ENCODE measurements around the gene B3GAT3. TPM values are rescaled to one million over a fixed set of nuclear protein-coding genes. Genes with fewer than 3 reads are reported as not detected.

The B3GAT3 gene
- total RNA-seq, 1 experiment from 2014 or later = 51.2 TPM

DNA sequence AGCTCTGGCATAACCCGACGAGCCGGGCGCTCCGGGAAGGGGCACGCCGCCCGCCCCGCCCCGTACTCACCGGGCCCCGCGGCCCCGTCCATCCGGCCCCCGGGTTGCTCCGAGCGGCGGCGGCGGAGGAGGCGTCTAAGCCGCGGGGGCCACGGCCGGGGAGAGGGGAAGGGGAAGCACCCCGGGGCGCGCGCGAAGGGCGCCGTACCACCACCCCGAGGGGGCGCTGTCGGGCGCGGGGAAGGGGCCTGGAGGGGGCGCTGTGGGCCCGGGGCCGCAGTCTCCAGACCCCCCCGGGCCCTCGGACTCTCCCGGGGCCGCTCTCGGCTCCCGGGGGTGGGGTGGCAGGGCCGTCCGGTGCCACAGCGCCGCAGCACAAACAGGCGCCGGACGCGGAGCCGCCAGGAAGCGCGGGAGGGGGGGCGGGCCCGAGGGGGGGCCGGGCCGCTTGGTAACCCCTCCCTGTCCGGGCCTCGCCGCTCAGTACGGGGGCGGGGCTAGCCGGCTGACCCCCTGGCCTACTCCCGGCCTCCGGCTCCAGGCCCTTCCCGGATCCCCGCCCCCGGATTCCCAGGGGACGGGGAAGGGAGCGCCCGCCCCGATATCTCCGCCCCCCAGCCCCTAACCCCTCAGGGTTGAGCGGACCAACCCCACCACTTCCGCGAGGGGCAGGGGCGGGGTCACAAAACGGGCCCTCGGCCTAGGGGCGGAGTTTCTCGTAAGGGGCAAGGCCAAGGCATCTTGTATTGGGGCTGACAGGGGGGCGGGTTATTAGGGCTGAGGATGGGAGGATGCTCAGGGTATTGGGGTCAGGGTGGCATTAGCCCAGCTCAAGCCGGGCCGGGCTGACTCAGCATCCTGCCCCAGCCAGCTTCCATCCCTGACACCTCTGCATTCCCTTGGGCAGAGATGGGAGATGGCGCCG, 9.2 kb downstream of the B3GAT3 start, which contains the start of the genes EML3 and ROM1:
EML3 (minus strand) TSS at position 410 of the 925 bp plus-strand sequence; CDS start at position 92, 318 bp downstream.
ROM1 (plus strand) TSS at position 892 of the 925 bp plus-strand sequence; CDS start at position 917, 25 bp downstream.
- peak within 1 kb of the TSS; percentile 83 for H3K27ac ChIP-seq (ENCODE audit: low read depth, low read length)
- H3K27me3 ChIP-seq (ENCODE audit: insufficient read depth, low read length) = no peaks in the 10 kb centered on the region
- H4K20me1 ChIP-seq (ENCODE audit: insufficient read depth) = no peaks in the 10 kb centered on the region
- DNase-seq (ENCODE audit: low read depth, low spot score) (no peak), ATAC-seq (peak; percentile 79)
- peaks cover 0 to 5% of the 10 kb centered on the region in 2 experiments; a peak in 2 of 4 replicates for H3K36me3 ChIP-seq (ENCODE audit: control insufficient read depth in 1 of 2, insufficient read depth in 2 of 2, low read length in 2 of 2)
- H3K4me2 ChIP-seq (ENCODE audit: low read length) = peak within 1 kb of the TSS; percentile 87
- intact Hi-C loops (cut with micrococcal nuclease) = loop anchor here (5.0 kb wide), 1 partner anchor 35 kb away; the partner anchor contains the start of gene GANAB
- H2AFZ ChIP-seq (ENCODE audit: low read depth, low read length, poor library complexity, severe bottlenecking) = no peak within 1 kb of the TSS
- ChIA-PET RAD21 (ENCODE audit: low non-redundant PET in 1 of 2, low total read pairs in 2 of 2, uncharacterized antibody in 2 of 2, unreplicated experiment in 2 of 2) (interaction anchor here in 1 of 2 experiments (1.0 kb wide), 1 partner anchor 188 kb away, joined by 4 read pairs; no protein-coding TSS in a partner anchor), CTCF (interaction anchor here (0.8 to 2.8 kb wide), 8 partner anchors 8 to 217 kb away, joined by 3 to 16 read pairs (median 5); partner anchors contain the start of genes B3GAT3, C11orf98, CSKMT and HNRNPUL2), POLR2A (interaction anchor here (1.2 to 2.2 kb wide), 2 partner anchors 9 to 228 kb away, joined by 5 read pairs; partner anchors contain the start of gene B3GAT3)
- TF ChIP-seq JUND (IDR thresholded peaks at IDR 0.05) (no peak), POLR2A (IDR thresholded peaks at IDR 0.05; ENCODE audit: borderline replicate concordance, extremely low read depth, insufficient read depth, insufficient read length) (no peak), ZFX (IDR thresholded peaks at IDR 0.05) (peak; percentile 41; the same call in 1 of the 2 replicates), POLR2AphosphoS5 (IDR thresholded peaks at IDR 0.05; ENCODE audit: low read depth, low read length) (0 out of 2 replicates have a peak, but pooled peaks have one; percentile 47), FOSL1 (IDR thresholded peaks at IDR 0.05; ENCODE audit: low read depth) (no peak), SIN3A (IDR thresholded peaks at IDR 0.05; ENCODE audit: low read depth) (0 out of 2 replicates have a peak, but pooled peaks have one; percentile 37), CBX3 (IDR thresholded peaks at IDR 0.05; ENCODE audit: low read depth) (no peak), RAD21 (IDR thresholded peaks at IDR 0.05; ENCODE audit: low read depth) (peak; percentile 47), ZNF274 (IDR thresholded peaks at IDR 0.05; ENCODE audit: low read depth, low read length) (no peak), ELF1 (IDR thresholded peaks at IDR 0.05; ENCODE audit: borderline replicate concordance, low read depth) (no peak), CEBPB (IDR thresholded peaks at IDR 0.05; ENCODE audit: low read depth) (no peak), EZH2phosphoT487 (IDR thresholded peaks at IDR 0.05; ENCODE audit: borderline replicate concordance) (no peak), YY1 (IDR thresholded peaks at IDR 0.05; ENCODE audit: extremely low read depth, insufficient replicate concordance, low read depth, low read length) (no peak), SP1 (IDR thresholded peaks at IDR 0.05; ENCODE audit: low read depth) (no peak), TCF7L2 (IDR thresholded peaks at IDR 0.05; ENCODE audit: borderline replicate concordance, extremely low read depth, insufficient read depth, insufficient read length) (no peak), SRF (IDR thresholded peaks at IDR 0.05; ENCODE audit: low read depth) (no peak), EGR1 (IDR thresholded peaks at IDR 0.05; ENCODE audit: low read depth) (peak; percentile 59; the same call in 1 of the 2 replicates)
- TF ChIP-seq, protein P1, sequence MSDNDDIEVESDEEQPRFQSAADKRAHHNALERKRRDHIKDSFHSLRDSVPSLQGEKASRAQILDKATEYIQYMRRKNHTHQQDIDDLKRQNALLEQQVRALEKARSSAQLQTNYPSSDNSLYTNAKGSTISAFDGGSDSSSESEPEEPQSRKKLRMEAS (IDR thresholded peaks at IDR 0.05) = peak; percentile 53; the same call in 1 of the 2 replicates
- TF ChIP-seq, protein P2, sequence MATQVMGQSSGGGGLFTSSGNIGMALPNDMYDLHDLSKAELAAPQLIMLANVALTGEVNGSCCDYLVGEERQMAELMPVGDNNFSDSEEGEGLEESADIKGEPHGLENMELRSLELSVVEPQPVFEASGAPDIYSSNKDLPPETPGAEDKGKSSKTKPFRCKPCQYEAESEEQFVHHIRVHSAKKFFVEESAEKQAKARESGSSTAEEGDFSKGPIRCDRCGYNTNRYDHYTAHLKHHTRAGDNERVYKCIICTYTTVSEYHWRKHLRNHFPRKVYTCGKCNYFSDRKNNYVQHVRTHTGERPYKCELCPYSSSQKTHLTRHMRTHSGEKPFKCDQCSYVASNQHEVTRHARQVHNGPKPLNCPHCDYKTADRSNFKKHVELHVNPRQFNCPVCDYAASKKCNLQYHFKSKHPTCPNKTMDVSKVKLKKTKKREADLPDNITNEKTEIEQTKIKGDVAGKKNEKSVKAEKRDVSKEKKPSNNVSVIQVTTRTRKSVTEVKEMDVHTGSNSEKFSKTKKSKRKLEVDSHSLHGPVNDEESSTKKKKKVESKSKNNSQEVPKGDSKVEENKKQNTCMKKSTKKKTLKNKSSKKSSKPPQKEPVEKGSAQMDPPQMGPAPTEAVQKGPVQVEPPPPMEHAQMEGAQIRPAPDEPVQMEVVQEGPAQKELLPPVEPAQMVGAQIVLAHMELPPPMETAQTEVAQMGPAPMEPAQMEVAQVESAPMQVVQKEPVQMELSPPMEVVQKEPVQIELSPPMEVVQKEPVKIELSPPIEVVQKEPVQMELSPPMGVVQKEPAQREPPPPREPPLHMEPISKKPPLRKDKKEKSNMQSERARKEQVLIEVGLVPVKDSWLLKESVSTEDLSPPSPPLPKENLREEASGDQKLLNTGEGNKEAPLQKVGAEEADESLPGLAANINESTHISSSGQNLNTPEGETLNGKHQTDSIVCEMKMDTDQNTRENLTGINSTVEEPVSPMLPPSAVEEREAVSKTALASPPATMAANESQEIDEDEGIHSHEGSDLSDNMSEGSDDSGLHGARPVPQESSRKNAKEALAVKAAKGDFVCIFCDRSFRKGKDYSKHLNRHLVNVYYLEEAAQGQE (IDR thresholded peaks at IDR 0.05; ENCODE audit: low read depth) = no peak
- TF ChIP-seq, protein P3, sequence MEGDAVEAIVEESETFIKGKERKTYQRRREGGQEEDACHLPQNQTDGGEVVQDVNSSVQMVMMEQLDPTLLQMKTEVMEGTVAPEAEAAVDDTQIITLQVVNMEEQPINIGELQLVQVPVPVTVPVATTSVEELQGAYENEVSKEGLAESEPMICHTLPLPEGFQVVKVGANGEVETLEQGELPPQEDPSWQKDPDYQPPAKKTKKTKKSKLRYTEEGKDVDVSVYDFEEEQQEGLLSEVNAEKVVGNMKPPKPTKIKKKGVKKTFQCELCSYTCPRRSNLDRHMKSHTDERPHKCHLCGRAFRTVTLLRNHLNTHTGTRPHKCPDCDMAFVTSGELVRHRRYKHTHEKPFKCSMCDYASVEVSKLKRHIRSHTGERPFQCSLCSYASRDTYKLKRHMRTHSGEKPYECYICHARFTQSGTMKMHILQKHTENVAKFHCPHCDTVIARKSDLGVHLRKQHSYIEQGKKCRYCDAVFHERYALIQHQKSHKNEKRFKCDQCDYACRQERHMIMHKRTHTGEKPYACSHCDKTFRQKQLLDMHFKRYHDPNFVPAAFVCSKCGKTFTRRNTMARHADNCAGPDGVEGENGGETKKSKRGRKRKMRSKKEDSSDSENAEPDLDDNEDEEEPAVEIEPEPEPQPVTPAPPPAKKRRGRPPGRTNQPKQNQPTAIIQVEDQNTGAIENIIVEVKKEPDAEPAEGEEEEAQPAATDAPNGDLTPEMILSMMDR (IDR thresholded peaks at IDR 0.05 in 2 of 3, conservative IDR thresholded peaks at IDR 0.05 in 1 of 3; ENCODE audit: borderline replicate concordance in 1 of 3, insufficient read depth in 1 of 3, low read depth in 2 of 3, low read length in 2 of 3) = peak; percentile 83 to 99 (median 97)
- TF ChIP-seq, protein P4, sequence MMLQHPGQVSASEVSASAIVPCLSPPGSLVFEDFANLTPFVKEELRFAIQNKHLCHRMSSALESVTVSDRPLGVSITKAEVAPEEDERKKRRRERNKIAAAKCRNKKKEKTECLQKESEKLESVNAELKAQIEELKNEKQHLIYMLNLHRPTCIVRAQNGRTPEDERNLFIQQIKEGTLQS (IDR thresholded peaks at IDR 0.05) = no peak
- H3K4me1 ChIP-seq (ENCODE audit: control insufficient read depth in 1 of 2, insufficient read depth in 2 of 2, low read length in 2 of 2) = peaks cover 28 to 45% of the 10 kb centered on the region in 2 experiments
- no TSS peak for BruUV-seq (replicated peaks)
- no peaks in the 10 kb centered on the region for H3K9me3 ChIP-seq (ENCODE audit: control insufficient read depth in 1 of 2, insufficient read depth in 1 of 2, low read depth in 1 of 2, low read length in 2 of 2)
- H3K9me2 ChIP-seq (ENCODE audit: insufficient read depth) = no peaks in the 10 kb centered on the region
- peak within 1 kb of the TSS; percentile 87 to 94 for H3K4me3 ChIP-seq (replicated peaks in 1 of 2; ENCODE audit: low read depth in 1 of 2, low read length in 2 of 2)
- H3K9ac ChIP-seq (ENCODE audit: low read length) = peak within 1 kb of the TSS; percentile 93
- H3K79me2 ChIP-seq (ENCODE audit: insufficient read depth, low read length) = peaks cover 13% of the 10 kb centered on the region
